Transverse colon (tissue), 4 donors: Measurements from ENCODE around the gene MRPS17. TPM values are rescaled to one million over a fixed set of nuclear protein-coding genes. Genes with fewer than 3 reads are reported as not detected.
"Not testable (repeated sequence)": the region's sequence is repeated elsewhere in the genome, so short reads cannot be mapped to it uniquely, and the experiment has no call there.

ENCODE experiments used
- DNase-seq: peaks from one replicate; pipeline ENCODE4 v3.0.0-alpha.2; 2019
- H3K27ac ChIP-seq, 4 donors: fragments of 200-600 bp; sonication (generic); 2 replicates each; pipeline ENCODE4 v1.5.1; 2016 to 2018; ENCODE audit warnings: inconsistent platforms in 4 of 4
- H3K27me3 ChIP-seq: fragments of 200-600 bp; sonication (generic); 2 replicates; pipeline ENCODE4 v1.5.1; 2017; ENCODE audit warnings: inconsistent platforms
- H3K36me3 ChIP-seq, 4 donors: fragments of 200-600 bp; sonication (generic); 2 replicates each; pipeline ENCODE4 v1.5.1; 2017 to 2019; ENCODE audit warnings: inconsistent platforms in 4 of 4
- H3K4me1 ChIP-seq, 4 donors: fragments of 200-600 bp; sonication (generic); 2 replicates each; pipeline ENCODE4 v1.5.1; 2017 to 2020; ENCODE audit warnings: inconsistent platforms in 4 of 4
- H3K4me3 ChIP-seq, 4 donors: fragments of 200-600 bp; sonication (generic); 1 replicate in 1 of 4; 2 replicates in 3 of 4; pipeline versions ENCODE4 v1.5.1 to v1.6.1; 2017 to 2019; ENCODE audit warnings: inconsistent platforms in 4 of 4
- H3K9me3 ChIP-seq, 2 donors: fragments of 200-600 bp; sonication (generic); 2 replicates each; pipeline ENCODE4 v1.5.1; 2017 to 2019; ENCODE audit warnings: inconsistent platforms in 2 of 2
- EP300 ChIP-seq: sonication (generic); formaldehyde crosslinking; IDR thresholded peaks from one replicate; pipeline ENCODE4 v1.6.1; 2017; ENCODE audit warnings: antibody characterized with exemption, low read depth
- POLR2A ChIP-seq: fragments of 450-650 bp; IDR thresholded peaks from one replicate; pipeline ENCODE4 v1.6.1; 2016; ENCODE audit warnings: antibody characterized with exemption, mild to moderate bottlenecking, moderate library complexity
- POLR2AphosphoS5 ChIP-seq, 3 donors: sonication (generic); formaldehyde crosslinking; IDR thresholded peaks; one replicate each; pipeline ENCODE4 v1.6.1; 2016; ENCODE audit warnings: antibody characterized with exemption in 3 of 3
- WGBS, 2 donors: methylation state at CpG; one replicate each; pipeline ENCODE4 v1.1.5; 2018; ENCODE audit warnings: low coverage in 1 of 2; 5-methylcytosine and 5-hydroxymethylcytosine counted together
- in situ Hi-C, 4 donors: fragments of 200-750 bp; cut with MboI; loops; one replicate each; pipeline versions ENCODE4 v1.15.0 to v1.15.1; 2017; ENCODE audit warnings: low sequenced_read_pairs in 3 of 4, low pct_ligation_motif_present in 1 of 4, low pct_unique_long_range_greater_than_20kb in 1 of 4
- intact Hi-C: fragments of 100-400 bp; cut with DNase I; formaldehyde crosslinking; loops from one replicate; pipeline ENCODE4 v1.15.1; 2023; ENCODE audit warnings: low total_unique reads
- total RNA-seq, 4 donors: library from RNA; depleted of rRNA; stranded (reverse); fragments of >200 nt; gene quantifications; one replicate each; pipeline ENCODE4 v1.1.0, GENCODE V29; 2016
- TF ChIP-seq, protein P1 (sequence below), 5 experiments: fragments of 200-600 bp in 3 of 5; fragments of 450-650 bp in 2 of 5; sonication (generic) in 3 of 5; IDR thresholded peaks; 1 replicate in 2 of 5; 2 replicates in 3 of 5; pipeline ENCODE4 v1.5.1; 2016 to 2017; ENCODE audit warnings: antibody characterized with exemption in 5 of 5, inconsistent platforms in 3 of 5, mild to moderate bottlenecking in 2 of 5, moderate library complexity in 1 of 5

The MRPS17 gene
- total RNA-seq, 4 donors from 2014 or later, result 1.1 to 11.5 (median 4.5) TPM

DNA sequence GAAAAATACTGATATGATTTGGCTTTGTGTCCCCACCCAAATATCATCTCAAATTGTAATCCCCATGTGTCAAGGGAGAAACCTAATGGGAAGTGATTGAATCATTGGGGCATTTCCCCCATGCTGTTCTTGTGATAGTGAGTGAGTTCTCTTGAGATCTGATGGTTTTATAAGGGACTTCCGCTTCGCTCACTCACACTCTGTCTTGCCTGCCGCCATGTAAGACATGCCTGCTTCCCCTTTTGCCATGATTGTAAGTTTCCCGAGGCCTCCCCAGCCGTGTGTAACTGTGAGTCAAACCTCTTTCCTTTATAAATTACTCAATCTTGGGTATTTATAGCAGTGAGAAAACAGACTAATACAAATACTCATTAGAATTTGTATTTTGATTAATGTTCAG is 5.1 kb upstream of the MRPS17 start:
- DNase-seq, result no peak
- Histone ChIP-seq H3K27ac (no peak overlapping the region), H3K4me3 (no peak overlapping the region), H3K9me3 (no peaks in the 10 kb centered on the region), H3K27me3 (no peaks in the 10 kb centered on the region), H3K36me3 (no peaks in the 10 kb centered on the region), H3K4me1 (peaks cover 0 to 3% (median 0%) of the 10 kb centered on the region in 4 donors)
- TF ChIP-seq POLR2A, result no peak
- no peak for TF ChIP-seq POLR2AphosphoS5 (IDR thresholded peaks at IDR 0.05)
- no peak for TF ChIP-seq EP300
- TF ChIP-seq, protein P1, sequence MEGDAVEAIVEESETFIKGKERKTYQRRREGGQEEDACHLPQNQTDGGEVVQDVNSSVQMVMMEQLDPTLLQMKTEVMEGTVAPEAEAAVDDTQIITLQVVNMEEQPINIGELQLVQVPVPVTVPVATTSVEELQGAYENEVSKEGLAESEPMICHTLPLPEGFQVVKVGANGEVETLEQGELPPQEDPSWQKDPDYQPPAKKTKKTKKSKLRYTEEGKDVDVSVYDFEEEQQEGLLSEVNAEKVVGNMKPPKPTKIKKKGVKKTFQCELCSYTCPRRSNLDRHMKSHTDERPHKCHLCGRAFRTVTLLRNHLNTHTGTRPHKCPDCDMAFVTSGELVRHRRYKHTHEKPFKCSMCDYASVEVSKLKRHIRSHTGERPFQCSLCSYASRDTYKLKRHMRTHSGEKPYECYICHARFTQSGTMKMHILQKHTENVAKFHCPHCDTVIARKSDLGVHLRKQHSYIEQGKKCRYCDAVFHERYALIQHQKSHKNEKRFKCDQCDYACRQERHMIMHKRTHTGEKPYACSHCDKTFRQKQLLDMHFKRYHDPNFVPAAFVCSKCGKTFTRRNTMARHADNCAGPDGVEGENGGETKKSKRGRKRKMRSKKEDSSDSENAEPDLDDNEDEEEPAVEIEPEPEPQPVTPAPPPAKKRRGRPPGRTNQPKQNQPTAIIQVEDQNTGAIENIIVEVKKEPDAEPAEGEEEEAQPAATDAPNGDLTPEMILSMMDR (IDR thresholded peaks at IDR 0.05), result no peak
- WGBS, 2 donors, result 84% methylated on average over 5 of the region's 5 CpGs; no CpG with 5 or more reads in 1 of the 2 donors
- in situ Hi-C loops (no loop called here), intact Hi-C loops (no loop called here)

DNA sequence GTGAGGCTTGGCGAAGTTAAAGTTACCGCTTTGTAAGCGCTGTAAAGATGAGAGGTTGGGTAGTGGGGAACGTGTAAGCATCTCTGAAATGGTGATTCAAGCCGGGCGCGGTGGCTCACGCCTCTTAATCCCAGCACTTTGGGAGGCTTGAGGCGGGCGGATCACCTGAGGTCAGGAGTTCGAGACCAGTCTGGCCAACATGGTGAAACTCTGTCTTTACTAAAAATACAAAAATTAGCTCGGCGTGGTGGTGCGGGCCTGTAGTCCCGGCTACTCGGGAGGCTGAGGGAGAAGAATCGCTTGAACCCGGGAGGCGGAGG is 635 bp downstream of the MRPS17 start:
- H3K36me3 ChIP-seq, H3K27me3 ChIP-seq, H3K9me3 ChIP-seq, intact Hi-C loops, DNase-seq: not testable (repeated sequence)
- Histone ChIP-seq H3K4me3 (peak overlapping the region; percentile 56 to 94 (median 74)), H3K4me1 (peaks cover 6 to 12% (median 7%) of the 10 kb centered on the region in 4 donors), H3K27ac (peak overlapping the region; percentile 78 to 90 (median 82))
- in situ Hi-C loops, result loop anchor here (10.0 to 25.0 kb wide), 2 partner anchors 68 to 315 kb away; partner anchors contain the start of gene ZNF713 (in 1 of the 4)
- 37 to 93% methylated on average over 3 to 19 of the region's 19 CpGs for WGBS, 2 donors

DNA sequence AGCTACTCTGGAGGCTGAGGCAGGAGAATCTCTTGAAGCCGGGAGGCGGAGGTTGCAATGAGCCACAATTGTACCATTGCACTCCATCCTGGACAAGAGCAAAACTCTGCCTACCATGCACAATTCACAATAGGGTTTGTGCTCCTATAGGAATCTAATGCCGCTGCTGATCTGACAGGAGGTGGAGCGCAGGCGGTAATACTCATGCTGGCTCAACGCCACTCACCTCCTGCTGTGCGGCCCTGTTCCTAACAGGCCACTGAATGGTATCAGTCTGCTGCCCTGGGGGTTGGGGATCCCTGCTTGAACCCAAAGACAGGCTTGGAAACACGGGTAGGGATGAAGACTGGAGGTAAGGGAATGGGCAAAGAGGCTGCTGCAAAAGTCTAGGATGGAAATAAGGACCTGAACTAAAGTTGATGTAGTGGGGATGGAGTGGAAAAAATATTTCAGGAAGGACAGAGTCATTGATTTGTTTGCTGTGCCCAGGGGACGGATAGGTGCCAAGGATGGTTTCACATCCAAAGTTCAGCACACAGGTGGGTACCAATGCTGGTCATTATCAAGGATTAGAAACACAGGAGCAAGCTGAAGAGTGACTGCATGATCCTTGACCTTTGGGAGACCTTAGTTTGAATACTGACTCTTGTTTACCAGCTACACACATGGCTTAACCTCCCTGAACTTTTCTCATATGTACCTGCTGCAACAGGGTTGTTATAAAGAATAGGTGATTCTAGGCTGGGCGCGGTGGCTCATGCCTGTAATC is 2.2 kb downstream of the MRPS17 start:
- Histone ChIP-seq H3K4me1 (peaks cover 6 to 12% (median 7%) of the 10 kb centered on the region in 4 donors), H3K9me3 (no peaks in the 10 kb centered on the region), H3K27ac (no peak overlapping the region), H3K27me3 (no peaks in the 10 kb centered on the region), H3K4me3 (no peak overlapping the region), H3K36me3 (peaks cover 0 to 6% (median 0%) of the 10 kb centered on the region in 4 donors)
- no peak for TF ChIP-seq POLR2AphosphoS5 (IDR thresholded peaks at IDR 0.05)
- no peak for TF ChIP-seq POLR2A
- TF ChIP-seq, protein P1 (IDR thresholded peaks at IDR 0.05), result no peak
- no peak for TF ChIP-seq EP300
- 60 to 92% methylated on average over 1 to 11 of the region's 11 CpGs for whole genome bisulfite sequencing, 2 donors
- in situ Hi-C loops (loop anchor here (10.0 to 25.0 kb wide), 2 partner anchors 69 to 317 kb away; partner anchors contain the start of gene ZNF713 (in 1 of the 4)), intact Hi-C loops (no loop called here)
- DNase-seq, result no peak

DNA sequence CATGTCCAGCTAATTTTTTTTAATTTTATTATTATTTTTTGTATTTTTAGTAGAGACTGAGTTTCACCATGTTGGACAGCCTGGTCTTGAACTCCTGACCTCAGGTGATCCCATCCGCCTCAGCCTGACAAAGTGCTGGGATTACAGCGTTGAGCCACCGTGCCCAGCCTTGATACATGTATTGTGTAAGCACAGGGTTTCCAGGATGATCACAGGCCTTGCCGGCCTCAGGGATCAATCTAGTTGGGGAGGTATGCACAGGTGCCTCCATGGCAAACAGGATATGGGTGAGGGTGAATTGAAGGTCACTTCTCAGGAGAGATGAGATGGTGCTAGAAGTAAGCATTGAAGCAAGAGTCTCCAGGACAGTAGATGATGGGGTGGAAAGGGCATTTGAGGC is 5.5 kb downstream of the MRPS17 start:
- Histone ChIP-seq H3K4me3 (no peak overlapping the region), H3K36me3 (peaks cover 0 to 6% (median 0%) of the 10 kb centered on the region in 4 donors), H3K4me1 (peaks cover 6 to 8% (median 7%) of the 10 kb centered on the region in 4 donors), H3K27ac (no peak overlapping the region), H3K27me3 (no peaks in the 10 kb centered on the region), H3K9me3 (no peaks in the 10 kb centered on the region)
- no peak for DNase-seq
- TF ChIP-seq POLR2AphosphoS5 (IDR thresholded peaks at IDR 0.05) (no peak), POLR2A (no peak), EP300 (no peak)
- TF ChIP-seq, protein P1 (IDR thresholded peaks at IDR 0.05), result no peak
- WGBS, 2 donors, result 86 to 100% methylated on average over 1 to 4 of the region's 4 CpGs
- in situ Hi-C loops, result loop anchor here (10.0 to 25.0 kb wide), 2 partner anchors 72 to 320 kb away; partner anchors contain the start of gene ZNF713 (in 1 of the 4)
- intact Hi-C loops, result no loop called here
